ENCODE results near the gene SP140L. TPM values are rescaled to one million over a fixed set of nuclear protein-coding genes. Genes with fewer than 3 reads are reported as not detected.

Gene SP140L
- total and polyA plus RNA-seq, 2 of the 8 experiments (the other 6 are each of a cell fraction or from before 2014, with no cell fraction given): 0.36 to 1.5 TPM

GRCh38 chr2:230439590-230439989 is 112.6 kb downstream of the SP140L start:
- no peaks in the 10 kb centered on the region for H3K79me1 ChIP-seq (ENCODE audit: low read depth, low read length)
- H4K91ac ChIP-seq (replicated peaks; ENCODE audit: insufficient read length, low read length): no peak overlapping the region
- H3K27me3 ChIP-seq (replicated peaks in 1 of 4; ENCODE audit: control insufficient read depth in 3 of 4, extremely low read depth in 1 of 4, insufficient read depth in 3 of 4, low read length in 3 of 4): no peaks in the 10 kb centered on the region
- no peak overlapping the region for H4K8ac ChIP-seq (ENCODE audit: extremely low read depth, insufficient read depth, low read length)
- H2BK20ac ChIP-seq (ENCODE audit: low read length): no peak overlapping the region
- H3K36me3 ChIP-seq (ENCODE audit: control insufficient read depth in 2 of 4, insufficient read depth in 4 of 4, low read length in 3 of 4): no peaks in the 10 kb centered on the region
- H2BK15ac ChIP-seq (ENCODE audit: low read length): no peak overlapping the region
- H2BK12ac ChIP-seq (ENCODE audit: low read depth, low read length): no peak overlapping the region
- no peak for FAIRE-seq
- no peak overlapping the region for H3K4ac ChIP-seq (replicated peaks; ENCODE audit: insufficient read length, low read depth, low read length)
- no peak overlapping the region for H3K9ac ChIP-seq (replicated peaks in 1 of 4; ENCODE audit: extremely low read depth in 1 of 4, low read depth in 3 of 4, low read length in 3 of 4)
- no peak overlapping the region for H3K14ac ChIP-seq (ENCODE audit: insufficient read length)
- no peaks in the 10 kb centered on the region for H3K79me2 ChIP-seq (ENCODE audit: control insufficient read depth in 1 of 2, insufficient read depth in 2 of 2, low read length in 2 of 2)
- H3K23me2 ChIP-seq (ENCODE audit: low read depth, low read length): no peaks in the 10 kb centered on the region
- no peak overlapping the region for H2BK120ac ChIP-seq (replicated peaks; ENCODE audit: low read depth, low read length)
- H3K56ac ChIP-seq (replicated peaks; ENCODE audit: insufficient read length, low read depth, low read length): no peak overlapping the region
- WGBS, 2 experiments (ENCODE audit: extremely low coverage in 1 of 2, insufficient coverage in 1 of 2, insufficient read length in 1 of 2, insufficient replicate concordance in 2 of 2, low coverage in 1 of 2, low lambda C conversion rate in 2 of 2, missing lambda C conversion rate in 1 of 2): 82% methylated on average over 2 of the region's 2 CpGs; no CpG with 5 or more reads in 1 of the 2 experiments
- no peak overlapping the region for H2BK5ac ChIP-seq (ENCODE audit: low read depth, low read length)
- ChIA-PET POLR2A (ENCODE audit: partially characterized antibody) (no interaction called here), CTCF (ENCODE audit: partially characterized antibody) (no interaction called here)
- H3K4me3 ChIP-seq (ENCODE audit: extremely low read depth in 1 of 4, insufficient read depth in 2 of 4, low read depth in 3 of 4, low read length in 4 of 4): no peak overlapping the region
- no peak overlapping the region for H3K27ac ChIP-seq (ENCODE audit: low read depth, low read length)
- H3K4me1 ChIP-seq (replicated peaks in 1 of 4; ENCODE audit: control insufficient read depth in 3 of 4, insufficient read depth in 4 of 4, low read length in 3 of 4): no peaks in the 10 kb centered on the region
- H3K9me3 ChIP-seq (ENCODE audit: insufficient read depth in 2 of 2, low read depth in 1 of 2, low read length in 1 of 2): peaks cover 0 to 7% of the 10 kb centered on the region in 2 experiments; a peak in 1 of 4 replicates
- H2AK5ac ChIP-seq (ENCODE audit: low read depth, low read length): no peak overlapping the region
- H3K18ac ChIP-seq (ENCODE audit: extremely low read depth, low read length): no peak overlapping the region
- no peak overlapping the region; the same call in 1 of the 2 replicates for H2AFZ ChIP-seq (ENCODE audit: low read length)
- TF ChIP-seq TBP (IDR thresholded peaks at IDR 0.05; ENCODE audit: low read depth, low read length): no peak
- TF ChIP-seq SUZ12 (IDR thresholded peaks at IDR 0.05; ENCODE audit: low read length): no peak
- TF ChIP-seq CHD1 (IDR thresholded peaks at IDR 0.05; ENCODE audit: low read depth, low read length): no peak
- TF ChIP-seq TEAD4 (IDR thresholded peaks at IDR 0.05; ENCODE audit: low read depth, low read length): no peak
- TF ChIP-seq SIRT6 (IDR thresholded peaks at IDR 0.05; ENCODE audit: low read length): no peak
- TF ChIP-seq RFX5 (IDR thresholded peaks at IDR 0.05; ENCODE audit: borderline replicate concordance, low read depth, low read length): no peak
- no peak for TF ChIP-seq SIN3A (conservative IDR thresholded peaks at IDR 0.05 in 1 of 2, IDR thresholded peaks at IDR 0.05 in 1 of 2; ENCODE audit: low read depth in 1 of 2, low read length in 2 of 2)
- TF ChIP-seq CEBPB (IDR thresholded peaks at IDR 0.05; ENCODE audit: low read depth, low read length): no peak
- TF ChIP-seq TAF7 (optimal IDR thresholded peaks at IDR 0.05; ENCODE audit: borderline replicate concordance, low read depth, low read length): no peak
- TF ChIP-seq CTCF (IDR thresholded peaks at IDR 0.05; ENCODE audit: control extremely low read depth in 1 of 3, insufficient read depth in 1 of 3, low read depth in 1 of 3, low read length in 3 of 3): no peak
- H4K5ac ChIP-seq (ENCODE audit: insufficient read length, low read depth, low read length): no peak overlapping the region
- no peak overlapping the region for H3K4me2 ChIP-seq (ENCODE audit: insufficient read depth in 1 of 2, low read depth in 2 of 2, low read length in 2 of 2)
- DNase-seq (ENCODE audit: low read depth in 1 of 2, low spot score in 2 of 2): no peak
- H3K23ac ChIP-seq (ENCODE audit: insufficient read length): no peak overlapping the region
- H4K20me1 ChIP-seq (replicated peaks in 1 of 2; ENCODE audit: control insufficient read depth in 1 of 2, insufficient read depth in 2 of 2, low read length in 2 of 2): no peaks in the 10 kb centered on the region

Measured in H1 (cell line).